Measurements from ENCODE around the gene COL2A1.

COL2A1 gene

GRCh38 chr12:47946413-47947323 is 57.6 kb downstream of the COL2A1 start:
- DNase-seq (ENCODE audit: low read depth in 2 of 2, low spot score in 1 of 2) = no peak

- DNase-seq (ENCODE audit: low read depth in 2 of 2, low spot score in 1 of 2) = no peak
These were observed 58.9 kb downstream of the COL2A1 start for GRCh38 chr12:47945341-47945728.

GRCh38 chr12:47944685-47945340 is 59.5 kb downstream of the COL2A1 start:
- no peak for DNase-seq (ENCODE audit: low read depth in 2 of 2, low spot score in 1 of 2)

- DNase-seq (ENCODE audit: low read depth in 2 of 2, low spot score in 1 of 2) = no peak
These were observed 60.5 kb downstream of the COL2A1 start for GRCh38 chr12:47943623-47944340.

GRCh38 chr12:47942614-47943225 is 61.6 kb downstream of the COL2A1 start:
- no peak for DNase-seq (ENCODE audit: low read depth in 2 of 2, low spot score in 1 of 2)

- no peak for DNase-seq (ENCODE audit: low read depth in 2 of 2, low spot score in 1 of 2)
These were observed 62.2 kb downstream of the COL2A1 start for GRCh38 chr12:47941871-47942613.

- DNase-seq (ENCODE audit: low read depth in 2 of 2, low spot score in 1 of 2) = no peak
These were observed 62.8 kb downstream of the COL2A1 start for GRCh38 chr12:47941475-47941780.

- DNase-seq (ENCODE audit: low read depth in 2 of 2, low spot score in 1 of 2) = no peak
These were observed 63.4 kb downstream of the COL2A1 start for GRCh38 chr12:47940773-47941474.

- DNase-seq (ENCODE audit: low read depth in 2 of 2, low spot score in 1 of 2) = no peak
These were observed 65.2 kb downstream of the COL2A1 start for GRCh38 chr12:47939009-47939601.

- DNase-seq (ENCODE audit: low read depth in 2 of 2, low spot score in 1 of 2) = no peak
These were observed 65.7 kb downstream of the COL2A1 start for GRCh38 chr12:47938594-47938993.

- DNase-seq (ENCODE audit: low read depth in 2 of 2, low spot score in 1 of 2) = no peak
These were observed 66.2 kb downstream of the COL2A1 start for GRCh38 chr12:47938093-47938492.

- DNase-seq (ENCODE audit: low read depth in 2 of 2, low spot score in 1 of 2) = no peak
These were observed 69.1 kb downstream of the COL2A1 start for GRCh38 chr12:47935184-47935583.

- DNase-seq (ENCODE audit: low read depth in 2 of 2, low spot score in 1 of 2) = no peak
These were observed 73.1 kb downstream of the COL2A1 start for GRCh38 chr12:47931187-47931586.

- no peak for DNase-seq (ENCODE audit: low read depth in 2 of 2, low spot score in 1 of 2)
These were observed 73.6 kb downstream of the COL2A1 start for GRCh38 chr12:47930634-47931033.

- DNase-seq (ENCODE audit: low read depth in 2 of 2, low spot score in 1 of 2) = no peak
These were observed 76.9 kb downstream of the COL2A1 start for GRCh38 chr12:47927346-47927745.
